ENCODE results near the gene TMEM235. TPM values are rescaled to one million over a fixed set of nuclear protein-coding genes. Genes with fewer than 3 reads are reported as not detected.

TMEM235 gene
- total RNA-seq, 3 donors from 2014 or later (not counting 1 experiment from before 2014, with no cell fraction given) = not detected

- DNase-seq (no peak), ATAC-seq (no peak)
- Mint-ChIP-seq H3K4me3 (no peak overlapping the region), H3K4me1 (peaks cover 0 to 5% of the 10 kb centered on the region in 2 donors), H3K27me3 (ENCODE audit: low read depth in 2 of 2) (peaks cover 0 to 12% of the 10 kb centered on the region in 2 donors), H3K27ac (no peak overlapping the region), H3K9me3 (no peaks in the 10 kb centered on the region), H3K36me3 (no peaks in the 10 kb centered on the region)
- intact Hi-C loops (cut with micrococcal nuclease) = no loop called here
- no peaks in the 10 kb centered on the region for H3K4me1 ChIP-seq (ENCODE audit: control insufficient read depth, insufficient read depth, low read length)
- no peaks in the 10 kb centered on the region for H3K9me3 ChIP-seq (ENCODE audit: control insufficient read depth, insufficient read depth, low read length)
- no peak overlapping the region for H3K4me3 ChIP-seq (ENCODE audit: low read length)
- 75% methylated on average over 8 of the region's 8 CpGs for WGBS (ENCODE audit: insufficient coverage)
- no peaks in the 10 kb centered on the region for H3K27me3 ChIP-seq (ENCODE audit: control insufficient read depth, insufficient read depth, low read length)
- H3K36me3 ChIP-seq (ENCODE audit: control insufficient read depth, insufficient read depth, low read length) = no peaks in the 10 kb centered on the region
- TF ChIP-seq CTCF (IDR thresholded peaks at IDR 0.05) = no peak
- no peak overlapping the region for H3K27ac ChIP-seq (ENCODE audit: low read length)
Observed at GRCh38 chr17:78269955-78270381, 38.5 kb downstream of the TMEM235 start.

GRCh38 chr17:78271419-78272170 lies 40.2 kb downstream of the TMEM235 start:
- DNase-seq (no peak), ATAC-seq (no peak)
- Histone ChIP-seq H3K36me3 (ENCODE audit: control insufficient read depth, insufficient read depth, low read length) (no peaks in the 10 kb centered on the region), H3K27ac (ENCODE audit: low read length) (no peak overlapping the region), H3K27me3 (ENCODE audit: control insufficient read depth, insufficient read depth, low read length) (no peaks in the 10 kb centered on the region), H3K4me3 (ENCODE audit: low read length) (no peak overlapping the region), H3K9me3 (ENCODE audit: control insufficient read depth, insufficient read depth, low read length) (no peaks in the 10 kb centered on the region), H3K4me1 (ENCODE audit: control insufficient read depth, insufficient read depth, low read length) (no peaks in the 10 kb centered on the region)
- Mint-ChIP-seq H3K4me3 (no peak overlapping the region), H3K9me3 (no peaks in the 10 kb centered on the region), H3K36me3 (no peaks in the 10 kb centered on the region), H3K27ac (no peak overlapping the region), H3K4me1 (peaks cover 0 to 5% of the 10 kb centered on the region in 2 donors), H3K27me3 (ENCODE audit: low read depth in 2 of 2) (peaks cover 0 to 16% of the 10 kb centered on the region in 2 donors)
- intact Hi-C loops (cut with micrococcal nuclease) = no loop called here
- TF ChIP-seq CTCF (IDR thresholded peaks at IDR 0.05) = no peak
- 69% methylated on average over 8 of the region's 12 CpGs for WGBS (ENCODE audit: insufficient coverage)

- ATAC-seq = peak; percentile 46 to 76 (median 53)
- DNase-seq = peak in 1 of 2 donors; percentile 86
- Mint-ChIP-seq H3K4me1 (peaks cover 0 to 5% of the 10 kb centered on the region in 2 donors), H3K4me3 (no peak overlapping the region), H3K9me3 (no peaks in the 10 kb centered on the region), H3K27me3 (ENCODE audit: low read depth in 2 of 2) (peaks cover 0 to 16% of the 10 kb centered on the region in 2 donors), H3K36me3 (no peaks in the 10 kb centered on the region), H3K27ac (no peak overlapping the region)
- no peak for TF ChIP-seq CTCF (IDR thresholded peaks at IDR 0.05)
- Histone ChIP-seq H3K27ac (ENCODE audit: low read length) (no peak overlapping the region), H3K4me3 (ENCODE audit: low read length) (no peak overlapping the region), H3K27me3 (ENCODE audit: control insufficient read depth, insufficient read depth, low read length) (no peaks in the 10 kb centered on the region), H3K4me1 (ENCODE audit: control insufficient read depth, insufficient read depth, low read length) (no peaks in the 10 kb centered on the region), H3K9me3 (ENCODE audit: control insufficient read depth, insufficient read depth, low read length) (no peaks in the 10 kb centered on the region), H3K36me3 (ENCODE audit: control insufficient read depth, insufficient read depth, low read length) (no peaks in the 10 kb centered on the region)
- intact Hi-C loops (cut with micrococcal nuclease) = no loop called here
- 20% methylated on average over 17 of the region's 17 CpGs for WGBS (ENCODE audit: insufficient coverage)
Observed at GRCh38 chr17:78272181-78272913, 40.9 kb downstream of the TMEM235 start.
